Tibial nerve (tissue), 4 donors: ENCODE data around the gene ZBTB8OS. TPM values are rescaled to one million over a fixed set of nuclear protein-coding genes. Genes with fewer than 3 reads are reported as not detected.

Experiments
- DNase-seq, 2 donors: peaks; one replicate each; pipeline ENCODE4 v3.0.0-alpha.2; 2019; ENCODE audit warnings: low spot score in 2 of 2
- H3K27ac ChIP-seq, 4 donors: fragments of 200-600 bp; sonication (generic) in 3 of 4; one replicate each; pipeline ENCODE4 v1.5.1; 2017 to 2019; ENCODE audit warnings: mild to moderate bottlenecking in 1 of 4
- H3K27me3 ChIP-seq, 2 donors: fragments of 200-600 bp; sonication (generic) in 1 of 2; one replicate each; pipeline versions ENCODE4 v1.5.1 to v1.6.0; 2017 to 2019
- H3K36me3 ChIP-seq, 3 donors: fragments of 200-600 bp; sonication (generic); one replicate each; pipeline ENCODE4 v1.5.1; 2018 to 2019
- H3K4me1 ChIP-seq, 4 donors: fragments of 200-600 bp; sonication (generic) in 3 of 4; one replicate each; pipeline ENCODE4 v1.5.1; 2017 to 2019
- H3K4me3 ChIP-seq, 4 donors: fragments of 200-600 bp; sonication (generic) in 3 of 4; one replicate each; pipeline ENCODE4 v1.5.1; 2017 to 2019; ENCODE audit warnings: mild to moderate bottlenecking in 1 of 4, moderate library complexity in 1 of 4
- H3K9me3 ChIP-seq, 4 donors: fragments of 200-600 bp; sonication (generic) in 3 of 4; one replicate each; pipeline ENCODE4 v1.5.1; 2017 to 2019
- CTCF ChIP-seq, 5 experiments: fragments of 200-600 bp in 3 of 5; fragments of 450-650 bp in 2 of 5; sonication (generic) in 3 of 5; IDR thresholded peaks; one replicate each; pipeline ENCODE4 v1.5.1; 2016 to 2019; ENCODE audit warnings: antibody characterized with exemption in 5 of 5, mild to moderate bottlenecking in 3 of 5, moderate library complexity in 2 of 5
- EP300 ChIP-seq, 2 donors: sonication (generic); formaldehyde crosslinking; IDR thresholded peaks; one replicate each; pipeline ENCODE4 v1.6.1; 2017; ENCODE audit warnings: antibody characterized with exemption in 2 of 2, mild to moderate bottlenecking in 1 of 2
- POLR2A ChIP-seq, 2 donors: fragments of 450-650 bp; IDR thresholded peaks; one replicate each; pipeline ENCODE4 v1.6.1; 2017; ENCODE audit warnings: antibody characterized with exemption in 2 of 2, mild to moderate bottlenecking in 2 of 2, moderate library complexity in 2 of 2
- WGBS, 2 donors: methylation state at CpG; one replicate each; pipeline ENCODE4 v1.1.5; 2018; 5-methylcytosine and 5-hydroxymethylcytosine counted together
- total RNA-seq, 4 donors: library from RNA; depleted of rRNA; stranded (reverse); fragments of >200 nt; gene quantifications; one replicate each; pipeline ENCODE4 v1.1.0, GENCODE V29; 2016

ZBTB8OS gene
- total RNA-seq, 4 donors from 2014 or later: 12.2 to 38.1 (median 23.8) TPM

DNA sequence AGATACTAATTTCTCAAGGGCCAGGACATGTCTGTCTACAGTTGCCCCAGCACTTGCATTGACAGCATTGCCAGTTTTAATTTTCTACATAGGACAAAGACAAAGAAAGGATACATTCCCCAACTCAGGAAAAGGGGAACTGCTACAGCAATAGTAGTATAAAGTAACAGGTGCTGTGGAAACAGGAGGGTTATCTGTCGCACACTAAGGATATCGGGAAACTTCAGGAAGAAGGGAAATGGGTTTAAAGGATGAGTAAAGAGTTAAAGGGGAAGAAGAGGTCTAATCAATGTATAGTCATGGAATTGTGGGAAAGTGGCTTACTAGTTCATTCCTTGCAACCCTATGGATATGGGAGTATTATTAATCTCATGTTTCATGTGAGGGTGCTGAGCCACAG lies 36.0 kb upstream of the ZBTB8OS start:
- no peaks in the 10 kb centered on the region for H3K9me3 ChIP-seq
- H3K27ac ChIP-seq: peak overlapping the region in 1 of 4 donors; percentile 71
- H3K36me3 ChIP-seq: peaks cover 0 to 46% (median 0%) of the 10 kb centered on the region in 3 donors
- 94 to 100% methylated on average over 2 of the region's 2 CpGs for WGBS, 2 donors
- TF ChIP-seq EP300 (IDR thresholded peaks at IDR 0.05): no peak
- TF ChIP-seq POLR2A (IDR thresholded peaks at IDR 0.05): no peak
- TF ChIP-seq CTCF (IDR thresholded peaks at IDR 0.05): no peak
- H3K27me3 ChIP-seq: no peaks in the 10 kb centered on the region
- DNase-seq: no peak
- H3K4me1 ChIP-seq: peaks cover 0 to 31% (median 11%) of the 10 kb centered on the region in 4 donors
- no peak overlapping the region for H3K4me3 ChIP-seq

DNA sequence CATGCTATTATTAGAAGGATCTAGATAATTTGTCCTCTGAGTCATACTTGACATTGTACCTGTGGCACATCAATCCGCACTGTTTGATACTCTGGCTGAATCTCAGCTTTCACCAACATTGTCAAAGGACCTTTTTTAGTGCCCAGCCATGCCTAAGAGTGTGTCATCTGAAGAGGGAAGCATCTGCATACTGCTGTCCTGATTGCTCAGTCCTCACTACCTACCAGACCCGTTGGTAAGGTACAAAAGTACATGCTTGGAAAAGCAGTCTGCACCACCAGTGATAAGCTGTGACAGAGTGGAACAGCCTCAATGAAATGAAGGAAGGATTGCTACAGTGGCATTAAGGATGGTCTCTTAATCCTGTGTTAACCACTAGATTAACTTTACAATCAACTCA lies 35.1 kb upstream of the ZBTB8OS start:
- H3K27me3 ChIP-seq: no peaks in the 10 kb centered on the region
- H3K9me3 ChIP-seq: no peaks in the 10 kb centered on the region
- DNase-seq: no peak
- no peak overlapping the region for H3K4me3 ChIP-seq
- peak overlapping the region in 2 of 4 donors; percentile 65 to 71 for H3K27ac ChIP-seq
- H3K4me1 ChIP-seq: peaks cover 0 to 33% (median 12%) of the 10 kb centered on the region in 4 donors
- no peak for TF ChIP-seq CTCF (IDR thresholded peaks at IDR 0.05)
- TF ChIP-seq EP300 (IDR thresholded peaks at IDR 0.05): no peak
- TF ChIP-seq POLR2A (IDR thresholded peaks at IDR 0.05): no peak
- WGBS, 2 donors: 72 to 87% methylated on average over 2 of the region's 2 CpGs
- peaks cover 0 to 49% (median 0%) of the 10 kb centered on the region in 3 donors for H3K36me3 ChIP-seq

- no peaks in the 10 kb centered on the region for H3K27me3 ChIP-seq
- peaks cover 0 to 48% (median 0%) of the 10 kb centered on the region in 3 donors for H3K36me3 ChIP-seq
- H3K27ac ChIP-seq: peak overlapping the region; percentile 46 to 80 (median 71)
- DNase-seq: peak; percentile 40 to 75
- H3K4me3 ChIP-seq: no peak overlapping the region
- H3K9me3 ChIP-seq: no peaks in the 10 kb centered on the region
- H3K4me1 ChIP-seq: peaks cover 0 to 33% (median 12%) of the 10 kb centered on the region in 4 donors
- WGBS, 2 donors: 11 to 21% methylated on average over 2 of the region's 2 CpGs
- TF ChIP-seq CTCF (IDR thresholded peaks at IDR 0.05): no peak
- peak in 1 of 2 donors; percentile 82 for TF ChIP-seq EP300 (IDR thresholded peaks at IDR 0.05)
- TF ChIP-seq POLR2A (IDR thresholded peaks at IDR 0.05): no peak
These were observed 33.9 kb upstream of the ZBTB8OS start for GRCh38 chr1:32684167-32684811.

DNA sequence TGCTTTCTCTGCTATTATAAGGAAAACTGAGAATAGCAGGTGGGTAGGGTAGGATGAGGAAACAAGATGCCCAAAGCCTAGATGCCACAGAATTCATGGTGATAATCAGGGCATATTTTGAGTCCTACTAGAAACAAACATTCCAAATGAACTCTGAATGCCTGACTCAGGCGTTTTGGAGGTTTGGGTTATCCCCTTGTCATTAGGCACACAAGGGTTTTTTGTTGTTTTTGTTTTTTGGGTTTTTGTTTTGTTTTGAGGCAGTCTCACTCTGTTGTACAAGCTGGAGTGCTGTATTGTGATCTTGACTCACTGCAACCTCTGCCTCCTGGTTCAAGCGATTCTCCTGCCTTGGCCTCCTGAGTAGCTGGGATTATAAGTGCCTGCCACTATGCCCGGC lies 33.0 kb upstream of the ZBTB8OS start:
- H3K36me3 ChIP-seq: peaks cover 0 to 56% (median 0%) of the 10 kb centered on the region in 3 donors
- no peaks in the 10 kb centered on the region for H3K27me3 ChIP-seq
- peaks cover 0 to 36% (median 12%) of the 10 kb centered on the region in 4 donors for H3K4me1 ChIP-seq
- no peak overlapping the region for H3K4me3 ChIP-seq
- DNase-seq: no peak
- 56 to 60% methylated on average over 3 of the region's 3 CpGs for WGBS, 2 donors
- H3K9me3 ChIP-seq: no peaks in the 10 kb centered on the region
- peak overlapping the region in 3 of 4 donors; percentile 71 to 80 (median 71) for H3K27ac ChIP-seq
- TF ChIP-seq CTCF (IDR thresholded peaks at IDR 0.05) (no peak), POLR2A (IDR thresholded peaks at IDR 0.05) (no peak), EP300 (IDR thresholded peaks at IDR 0.05) (no peak)

DNA sequence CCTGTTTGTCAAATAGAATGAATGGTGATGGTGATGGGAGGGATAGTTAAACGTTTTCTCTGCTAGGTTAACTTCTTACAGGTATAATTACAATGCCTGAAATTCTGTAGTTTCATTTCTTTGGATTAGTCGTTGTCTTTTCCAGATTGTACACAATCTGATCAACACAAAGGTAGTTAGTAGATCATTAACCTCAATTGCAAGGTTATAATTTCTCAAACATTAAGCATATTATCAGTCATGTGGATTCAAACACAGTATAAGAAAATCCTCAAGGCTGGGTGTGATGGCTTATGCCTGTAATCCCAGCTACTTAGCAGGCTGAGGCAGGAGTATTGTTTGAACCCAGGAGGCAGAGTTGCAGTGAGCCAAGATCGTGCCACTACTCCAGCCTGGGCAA lies 31.6 kb upstream of the ZBTB8OS start:
- no peak overlapping the region for H3K27ac ChIP-seq
- DNase-seq: no peak
- no peaks in the 10 kb centered on the region for H3K9me3 ChIP-seq
- H3K36me3 ChIP-seq: peaks cover 0 to 69% (median under 1%) of the 10 kb centered on the region in 3 donors
- TF ChIP-seq EP300 (IDR thresholded peaks at IDR 0.05) (no peak), POLR2A (IDR thresholded peaks at IDR 0.05) (no peak), CTCF (IDR thresholded peaks at IDR 0.05) (no peak)
- H3K4me3 ChIP-seq: no peak overlapping the region
- no peaks in the 10 kb centered on the region for H3K27me3 ChIP-seq
- peaks cover 0 to 36% (median 12%) of the 10 kb centered on the region in 4 donors for H3K4me1 ChIP-seq
- 79 to 82% methylated on average over 3 of the region's 3 CpGs for WGBS, 2 donors
